HEK293 (cell line): ENCODE measurements around the gene LTO1.

Experiments used
- CTCF ChIP-seq: fragments of 450-650 bp; formaldehyde crosslinking; IDR thresholded peaks from 2 replicates; pipeline ENCODE4 v1.5.1; 2016; ENCODE audit warnings: missing biosample characterization, missing genetic modification characterization
- GFI1B ChIP-seq: fragments of 450-650 bp; formaldehyde crosslinking; IDR thresholded peaks from 2 replicates; pipeline ENCODE4 v1.5.1; 2016; ENCODE audit warnings: missing biosample characterization, missing genetic modification characterization
- GLI2 ChIP-seq: fragments of 450-650 bp; formaldehyde crosslinking; IDR thresholded peaks from 2 replicates; pipeline ENCODE4; 2017; ENCODE audit warnings: missing biosample characterization, missing genetic modification characterization, low read depth, borderline replicate concordance
- GLI4 ChIP-seq: fragments of 450-650 bp; formaldehyde crosslinking; IDR thresholded peaks from 2 replicates; pipeline ENCODE4 v1.5.1; 2016; ENCODE audit warnings: missing biosample characterization, missing genetic modification characterization
- ZBTB7A ChIP-seq: fragments of 450-650 bp; formaldehyde crosslinking; IDR thresholded peaks from 2 replicates; pipeline ENCODE4 v1.5.1; 2016; ENCODE audit warnings: low read depth, missing biosample characterization, missing genetic modification characterization
- ZNF24 ChIP-seq: fragments of 450-650 bp; formaldehyde crosslinking; IDR thresholded peaks from 2 replicates; pipeline ENCODE4 v1.5.1; 2016; ENCODE audit warnings: missing biosample characterization, missing genetic modification characterization
- ZNF404 ChIP-seq: fragments of 450-650 bp; formaldehyde crosslinking; IDR thresholded peaks from 2 replicates; pipeline ENCODE4 v1.5.1; 2017; ENCODE audit warnings: missing biosample characterization, missing genetic modification characterization
- ZNF416 ChIP-seq: fragments of 450-650 bp; formaldehyde crosslinking; IDR thresholded peaks from 2 replicates; pipeline ENCODE4 v1.5.1; 2016; ENCODE audit warnings: missing biosample characterization, missing genetic modification characterization
- ZNF510 ChIP-seq: fragments of 450-650 bp; formaldehyde crosslinking; IDR thresholded peaks from 2 replicates; pipeline ENCODE4 v1.5.1; 2018; ENCODE audit warnings: mild to moderate bottlenecking, missing genetic modification characterization, missing biosample characterization; ENCODE audit not compliant: insufficient replicate concordance
- ZNF549 ChIP-seq: fragments of 450-650 bp; IDR thresholded peaks from 2 replicates; pipeline ENCODE4 v1.5.1; 2018; ENCODE audit warnings: missing biosample characterization, missing genetic modification characterization, mild to moderate bottlenecking, inconsistent platforms, moderate library complexity
- ZNF624 ChIP-seq: fragments of 450-650 bp; formaldehyde crosslinking; IDR thresholded peaks from 2 replicates; pipeline ENCODE4 v1.5.1; 2017; ENCODE audit warnings: missing biosample characterization, missing genetic modification characterization
- TF ChIP-seq, protein P1 (sequence below): fragments of 450-650 bp; formaldehyde crosslinking; IDR thresholded peaks from 2 replicates; pipeline ENCODE4 v1.5.1; 2016; ENCODE audit warnings: missing biosample characterization, missing genetic modification characterization
- TF ChIP-seq, protein P2 (sequence below): fragments of 450-650 bp; formaldehyde crosslinking; IDR thresholded peaks from 2 replicates; pipeline ENCODE4 v1.5.1; 2016; ENCODE audit warnings: missing biosample characterization, missing genetic modification characterization

DNA sequence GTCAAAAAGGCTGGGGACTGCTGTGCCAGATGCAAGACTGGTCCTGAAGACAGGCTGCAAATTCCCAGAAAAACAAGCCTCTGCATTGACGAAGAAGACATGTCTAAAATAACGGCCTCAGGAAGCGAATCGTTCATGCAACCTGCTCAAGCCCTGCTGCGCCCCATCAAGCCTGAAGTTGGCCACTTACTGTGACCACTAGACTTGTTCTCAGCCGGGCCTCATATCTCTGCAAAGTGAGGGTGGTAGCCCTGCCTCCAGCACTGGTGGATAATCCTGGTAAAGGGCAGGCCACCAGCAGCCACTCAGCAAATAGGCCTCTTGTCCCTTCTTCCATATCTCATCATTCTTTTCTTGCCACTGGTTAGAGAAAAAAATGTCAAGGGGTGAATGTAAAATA, 11.8 kb downstream of the LTO1 start:
- TF ChIP-seq, protein P1, sequence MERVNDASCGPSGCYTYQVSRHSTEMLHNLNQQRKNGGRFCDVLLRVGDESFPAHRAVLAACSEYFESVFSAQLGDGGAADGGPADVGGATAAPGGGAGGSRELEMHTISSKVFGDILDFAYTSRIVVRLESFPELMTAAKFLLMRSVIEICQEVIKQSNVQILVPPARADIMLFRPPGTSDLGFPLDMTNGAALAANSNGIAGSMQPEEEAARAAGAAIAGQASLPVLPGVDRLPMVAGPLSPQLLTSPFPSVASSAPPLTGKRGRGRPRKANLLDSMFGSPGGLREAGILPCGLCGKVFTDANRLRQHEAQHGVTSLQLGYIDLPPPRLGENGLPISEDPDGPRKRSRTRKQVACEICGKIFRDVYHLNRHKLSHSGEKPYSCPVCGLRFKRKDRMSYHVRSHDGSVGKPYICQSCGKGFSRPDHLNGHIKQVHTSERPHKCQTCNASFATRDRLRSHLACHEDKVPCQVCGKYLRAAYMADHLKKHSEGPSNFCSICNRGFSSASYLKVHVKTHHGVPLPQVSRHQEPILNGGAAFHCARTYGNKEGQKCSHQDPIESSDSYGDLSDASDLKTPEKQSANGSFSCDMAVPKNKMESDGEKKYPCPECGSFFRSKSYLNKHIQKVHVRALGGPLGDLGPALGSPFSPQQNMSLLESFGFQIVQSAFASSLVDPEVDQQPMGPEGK = no peak
- TF ChIP-seq GLI4 (tag by site-specific recombination) (no peak), ZNF416 (tag by site-specific recombination) (no peak), ZNF404 (tag by site-specific recombination) (no peak), ZNF24 (no peak), CTCF (tag by site-specific recombination) (no peak), ZBTB7A (tag by site-specific recombination) (no peak), ZNF510 (tag by site-specific recombination) (no peak), ZNF549 (no peak), GFI1B (tag by site-specific recombination) (no peak), ZNF624 (tag by site-specific recombination) (no peak), GLI2 (tag by site-specific recombination) (no peak)
- TF ChIP-seq, protein P2, sequence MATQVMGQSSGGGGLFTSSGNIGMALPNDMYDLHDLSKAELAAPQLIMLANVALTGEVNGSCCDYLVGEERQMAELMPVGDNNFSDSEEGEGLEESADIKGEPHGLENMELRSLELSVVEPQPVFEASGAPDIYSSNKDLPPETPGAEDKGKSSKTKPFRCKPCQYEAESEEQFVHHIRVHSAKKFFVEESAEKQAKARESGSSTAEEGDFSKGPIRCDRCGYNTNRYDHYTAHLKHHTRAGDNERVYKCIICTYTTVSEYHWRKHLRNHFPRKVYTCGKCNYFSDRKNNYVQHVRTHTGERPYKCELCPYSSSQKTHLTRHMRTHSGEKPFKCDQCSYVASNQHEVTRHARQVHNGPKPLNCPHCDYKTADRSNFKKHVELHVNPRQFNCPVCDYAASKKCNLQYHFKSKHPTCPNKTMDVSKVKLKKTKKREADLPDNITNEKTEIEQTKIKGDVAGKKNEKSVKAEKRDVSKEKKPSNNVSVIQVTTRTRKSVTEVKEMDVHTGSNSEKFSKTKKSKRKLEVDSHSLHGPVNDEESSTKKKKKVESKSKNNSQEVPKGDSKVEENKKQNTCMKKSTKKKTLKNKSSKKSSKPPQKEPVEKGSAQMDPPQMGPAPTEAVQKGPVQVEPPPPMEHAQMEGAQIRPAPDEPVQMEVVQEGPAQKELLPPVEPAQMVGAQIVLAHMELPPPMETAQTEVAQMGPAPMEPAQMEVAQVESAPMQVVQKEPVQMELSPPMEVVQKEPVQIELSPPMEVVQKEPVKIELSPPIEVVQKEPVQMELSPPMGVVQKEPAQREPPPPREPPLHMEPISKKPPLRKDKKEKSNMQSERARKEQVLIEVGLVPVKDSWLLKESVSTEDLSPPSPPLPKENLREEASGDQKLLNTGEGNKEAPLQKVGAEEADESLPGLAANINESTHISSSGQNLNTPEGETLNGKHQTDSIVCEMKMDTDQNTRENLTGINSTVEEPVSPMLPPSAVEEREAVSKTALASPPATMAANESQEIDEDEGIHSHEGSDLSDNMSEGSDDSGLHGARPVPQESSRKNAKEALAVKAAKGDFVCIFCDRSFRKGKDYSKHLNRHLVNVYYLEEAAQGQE (tag by site-specific recombination) = no peak
